ENCODE results near the gene ELSPBP1.

DNA sequence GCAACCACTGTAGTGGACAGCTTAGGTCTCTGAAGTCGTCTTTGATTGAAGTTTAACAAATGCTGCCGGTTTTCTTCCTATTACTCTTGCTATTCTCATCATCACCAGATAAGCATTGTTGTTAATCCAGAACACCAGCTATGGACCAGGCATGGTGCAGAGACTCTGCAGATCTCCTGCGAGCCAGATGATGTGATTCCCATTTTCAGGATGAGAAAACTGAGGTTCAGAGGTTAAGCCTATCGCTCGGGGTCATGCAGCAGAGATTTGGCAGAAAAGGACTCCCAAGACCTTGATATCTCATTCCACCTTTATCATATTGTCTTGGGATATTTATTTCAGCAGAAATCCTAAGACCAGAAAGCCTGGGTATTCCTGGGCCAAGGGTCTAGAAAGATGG lies 65.9 kb downstream of the ELSPBP1 start:
- no peak for TF ChIP-seq POLR2AphosphoS5 (IDR thresholded peaks at IDR 0.05; ENCODE audit: borderline replicate concordance, low read depth, low read length)
- TF ChIP-seq EZH2 (IDR thresholded peaks at IDR 0.05) = no peak
- TF ChIP-seq FOXP2 (optimal IDR thresholded peaks at IDR 0.05; ENCODE audit: control extremely low read depth, extremely low read length, insufficient read depth) = no peak

Data from SK-N-MC (cell line).